Smooth muscle cell (in vitro differentiated cells): ENCODE measurements around the gene RETREG1. TPM values are rescaled to one million over a fixed set of nuclear protein-coding genes. Genes with fewer than 3 reads are reported as not detected.

Source experiments
- DNase-seq: peaks from one replicate; lab custom pipeline; 2025; ENCODE audit not compliant: unreplicated experiment; lab: John Stamatoyannopoulos, UW
- H2AFZ ChIP-seq: fragments of 200-600 bp; sonication (generic); 2 replicates; pipeline ENCODE4 v1.6.0; 2016; ENCODE audit warnings: antibody characterized with exemption, low read depth, mild to moderate bottlenecking
- H3F3A ChIP-seq: fragments of 200-600 bp; sonication (generic); 2 replicates; pipeline ENCODE4 v1.6.0; 2017; ENCODE audit warnings: antibody characterized with exemption, low read depth
- H3K27ac ChIP-seq: fragments of 200-600 bp; sonication (generic); 2 replicates; pipeline ENCODE4 v1.5.1; 2016; ENCODE audit warnings: low read depth, mild to moderate bottlenecking
- H3K27me3 ChIP-seq: fragments of 200-600 bp; sonication (generic); 2 replicates; pipeline ENCODE4 v1.6.1; 2016; ENCODE audit warnings: low read depth, mild to moderate bottlenecking
- H3K36me3 ChIP-seq: fragments of 200-600 bp; sonication (generic); 2 replicates; pipeline ENCODE4 v1.5.1; 2016; ENCODE audit warnings: low read depth
- H3K4me1 ChIP-seq: fragments of 200-600 bp; sonication (generic); 2 replicates; pipeline ENCODE4 v1.5.1; 2016; ENCODE audit warnings: low read depth
- H3K4me2 ChIP-seq: fragments of 200-600 bp; sonication (generic); 2 replicates; pipeline ENCODE4 v1.6.0; 2016; ENCODE audit warnings: mild to moderate bottlenecking
- H3K4me3 ChIP-seq: fragments of 200-600 bp; sonication (generic); 2 replicates; pipeline ENCODE4 v1.5.1; 2016; ENCODE audit warnings: mild to moderate bottlenecking
- H3K79me2 ChIP-seq: fragments of 200-600 bp; sonication (generic); 2 replicates; pipeline ENCODE4 v1.6.0; 2016; ENCODE audit warnings: low read depth, mild to moderate bottlenecking
- H3K9ac ChIP-seq: fragments of 200-600 bp; sonication (generic); 2 replicates; pipeline ENCODE4 v1.6.0; 2016; ENCODE audit warnings: low read depth
- H3K9me3 ChIP-seq: fragments of 200-600 bp; sonication (generic); replicated peaks from 2 replicates; pipeline ENCODE4 v1.5.1; 2016; ENCODE audit warnings: low read depth
- H4K20me1 ChIP-seq: fragments of 200-600 bp; sonication (generic); 2 replicates; pipeline ENCODE4 v1.6.0; 2016; ENCODE audit warnings: low read depth
- CTCF ChIP-seq: fragments of 200-600 bp; sonication (generic); IDR thresholded peaks from 2 replicates; pipeline ENCODE4 v1.5.1; 2017; ENCODE audit warnings: borderline replicate concordance, mild to moderate bottlenecking, antibody characterized with exemption; ENCODE audit not compliant: insufficient read depth, poor library complexity, severe bottlenecking
- WGBS: methylation state at CpG from one replicate; pipeline ENCODE4 v1.1.7; 2016; ENCODE audit warnings: low lambda C conversion rate; 5-methylcytosine and 5-hydroxymethylcytosine counted together
- polyA plus RNA-seq: library from polyadenylated mRNA; unstranded; fragments of >200 nt; fragmentation: Nextera tagmentation; extraction: Ambion mirVana; gene quantifications from 2 replicates; pipeline ENCODE4 v1.2.1, GENCODE V29; 2016
- total RNA-seq: library from RNA; depleted of rRNA; stranded (reverse); fragments of >200 nt; gene quantifications from 2 replicates; pipeline ENCODE4 v1.2.3, GENCODE V29; 2014

The RETREG1 gene
- total and polyA plus RNA-seq, 2 experiments from 2014 or later, result 0.19 to 4.4 TPM

DNA sequence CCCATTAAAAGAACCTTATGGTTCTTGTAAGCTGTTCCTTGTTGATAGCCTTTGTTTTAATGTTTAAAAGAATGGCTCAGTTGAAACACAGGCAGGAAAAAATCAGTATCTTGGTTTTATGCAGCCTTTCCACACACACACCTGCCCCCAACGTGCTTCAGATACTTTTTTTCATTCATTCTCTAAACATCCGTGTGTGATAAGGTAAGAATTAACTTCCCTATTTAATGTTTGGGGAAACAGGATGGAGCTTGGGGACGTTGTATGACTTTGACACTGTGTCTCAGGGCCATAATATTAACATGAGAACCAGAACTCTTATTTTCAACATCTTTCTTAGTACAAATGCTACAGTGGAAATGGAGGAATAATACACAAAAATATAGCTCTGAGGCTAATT lies 145.4 kb downstream of the RETREG1 start:
- Histone ChIP-seq H3K9me3 (no peaks in the 10 kb centered on the region), H3K4me3 (no peak overlapping the region), H3F3A (peaks cover 18% of the 10 kb centered on the region), H4K20me1 (peaks cover 8% of the 10 kb centered on the region), H3K27ac (no peak overlapping the region), H3K27me3 (no peaks in the 10 kb centered on the region), H3K36me3 (no peaks in the 10 kb centered on the region), H3K4me1 (peaks cover 14% of the 10 kb centered on the region), H3K9ac (no peak overlapping the region), H3K4me2 (no peak overlapping the region), H2AFZ (no peak overlapping the region), H3K79me2 (peaks cover 23% of the 10 kb centered on the region)
- DNase-seq, result no peak
- TF ChIP-seq CTCF, result no peak
- 86% methylated on average over 3 of the region's 3 CpGs for WGBS

GRCh38 chr5:16467363-16468219 lies 149.2 kb downstream of the RETREG1 start:
- Histone ChIP-seq H3K4me3 (peak overlapping the region; percentile 80), H3K4me1 (peaks cover 26% of the 10 kb centered on the region), H3K79me2 (peaks cover 56% of the 10 kb centered on the region), H3K27me3 (no peaks in the 10 kb centered on the region), H3K4me2 (peak overlapping the region; percentile 95), H3F3A (peaks cover 24% of the 10 kb centered on the region), H2AFZ (no peak overlapping the region), H4K20me1 (peaks cover 25% of the 10 kb centered on the region), H3K36me3 (no peaks in the 10 kb centered on the region), H3K9me3 (no peaks in the 10 kb centered on the region), H3K27ac (peak overlapping the region; percentile 83), H3K9ac (peak overlapping the region; percentile 50)
- DNase-seq, result no peak
- no peak for TF ChIP-seq CTCF
- 34% methylated on average over 3 of the region's 3 CpGs for WGBS

DNA sequence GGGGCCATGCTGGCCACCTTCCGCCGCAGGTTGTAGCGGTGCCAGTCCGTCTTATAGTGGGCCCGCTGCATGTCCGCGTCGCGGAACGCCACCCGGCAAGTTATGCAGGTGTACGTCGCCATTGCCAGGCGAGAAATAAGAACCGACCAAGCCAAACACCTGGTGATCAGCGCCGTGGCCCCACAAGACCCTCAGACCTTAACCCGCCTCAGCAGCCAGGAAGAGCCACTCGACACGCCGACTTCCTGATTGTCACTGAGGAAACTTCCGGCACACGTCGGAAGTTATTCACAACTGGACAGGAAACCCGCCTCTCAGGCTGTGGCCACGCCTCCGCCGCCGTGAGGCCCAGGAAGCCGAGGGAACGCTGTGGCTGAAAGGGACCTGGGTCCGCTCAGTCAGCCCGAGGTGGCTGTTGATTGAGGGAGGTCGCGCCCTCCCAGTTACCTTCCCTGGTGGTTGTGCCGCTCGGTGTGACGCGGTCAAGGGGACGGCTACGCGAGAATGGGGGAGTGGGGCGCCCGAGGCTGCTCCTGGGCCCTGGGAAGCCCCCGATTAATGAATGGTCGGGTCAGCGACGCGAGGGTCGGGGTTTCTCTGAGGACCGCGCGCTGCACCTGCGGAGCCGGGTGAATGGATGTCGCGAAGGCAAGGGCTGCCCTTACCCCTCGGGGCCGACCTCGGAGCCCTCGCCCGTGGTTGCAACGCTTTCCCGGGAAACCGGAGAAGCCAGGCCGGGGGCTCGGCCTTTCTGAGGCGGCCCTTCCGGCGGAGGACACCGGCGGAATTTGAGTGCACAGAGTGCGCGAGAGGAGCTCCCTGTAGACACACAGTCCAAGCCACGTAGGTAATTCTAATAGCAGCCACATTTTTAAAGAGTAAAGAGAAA lies 151.0 kb downstream of the RETREG1 start, which contains the start of gene ZNF622:
Gene ZNF622 (minus strand): TSS at position 257 of the 889 bp plus-strand sequence. CDS start 135 bp downstream, at position 122.
- H3K4me3 ChIP-seq, result peak within 1 kb of the TSS; percentile 80
- H4K20me1 ChIP-seq, result peaks cover 40% of the 10 kb centered on the region
- no peaks in the 10 kb centered on the region for H3K9me3 ChIP-seq
- under 1% methylated on average over 75 of the region's 75 CpGs for whole genome bisulfite sequencing
- TF ChIP-seq CTCF, result no peak
- peak within 1 kb of the TSS; percentile 89 for H3K9ac ChIP-seq
- H3K27ac ChIP-seq, result peak within 1 kb of the TSS; percentile 83
- peak within 1 kb of the TSS; percentile 95 for H3K4me2 ChIP-seq
- H3K79me2 ChIP-seq, result peaks cover 54% of the 10 kb centered on the region
- H2AFZ ChIP-seq, result peak within 1 kb of the TSS; percentile 91
- peak; percentile 51 for DNase-seq
- H3K36me3 ChIP-seq, result no peaks in the 10 kb centered on the region
- H3K27me3 ChIP-seq, result no peaks in the 10 kb centered on the region
- peaks cover 26% of the 10 kb centered on the region for H3K4me1 ChIP-seq
- peaks cover 24% of the 10 kb centered on the region for H3F3A ChIP-seq
